Subcutaneous abdominal adipose tissue (tissue), 5 donors: Measurements from ENCODE around the gene SERPINB1.

ENCODE experiments used
- H3K27ac ChIP-seq: one replicate; pipeline ENCODE4 v1.7.0; 2013; ENCODE audit warnings: low read depth, mild to moderate bottlenecking, inconsistent platforms, low read length, moderate library complexity
- H3K27me3 ChIP-seq, 5 donors: one replicate each; pipeline ENCODE4 v1.7.0; 2013; ENCODE audit warnings: low read length in 5 of 5, inconsistent platforms in 1 of 5; ENCODE audit not compliant: control insufficient read depth in 5 of 5, insufficient read depth in 4 of 5
- H3K36me3 ChIP-seq, 5 donors: one replicate each; pipeline ENCODE4 v1.7.0; 2013; ENCODE audit warnings: low read length in 5 of 5; ENCODE audit not compliant: control insufficient read depth in 5 of 5, insufficient read depth in 5 of 5
- H3K4me1 ChIP-seq, 5 donors: one replicate each; pipeline ENCODE4 v1.7.0; 2013; ENCODE audit warnings: low read length in 5 of 5, mild to moderate bottlenecking in 3 of 5, moderate library complexity in 1 of 5; ENCODE audit not compliant: control insufficient read depth in 5 of 5, insufficient read depth in 5 of 5
- H3K4me3 ChIP-seq, 5 donors: one replicate each; pipeline ENCODE4 v1.7.0; 2013; ENCODE audit warnings: low read length in 5 of 5, low read depth in 1 of 5
- H3K9ac ChIP-seq, 5 donors: one replicate each; pipeline ENCODE4 v1.7.0; 2013; ENCODE audit warnings: low read length in 5 of 5, mild to moderate bottlenecking in 4 of 5, moderate library complexity in 3 of 5
- H3K9me3 ChIP-seq, 5 donors: one replicate each; pipeline ENCODE4 v1.7.0; 2013; ENCODE audit warnings: low read length in 5 of 5; ENCODE audit not compliant: control insufficient read depth in 5 of 5
- donor health status: healthy.
- donor health status: healthy.
- donor health status: healthy.
- donor health status: healthy.
- donor health status: healthy.

The SERPINB1 gene

GRCh38 chr6:2876210-2877056 is 34.8 kb upstream of the SERPINB1 start:
- Histone ChIP-seq H3K9me3 (no peaks in the 10 kb centered on the region), H3K27ac (peak overlapping the region; percentile 88), H3K36me3 (no peaks in the 10 kb centered on the region), H3K9ac (peak overlapping the region in 1 of 5 donors; percentile 48), H3K4me1 (peaks cover 7 to 36% (median 30%) of the 10 kb centered on the region in 5 donors), H3K4me3 (peak overlapping the region; percentile 56 to 81 (median 70)), H3K27me3 (no peaks in the 10 kb centered on the region)

GRCh38 chr6:2875359-2876191 is 33.9 kb upstream of the SERPINB1 start:
- Histone ChIP-seq H3K27ac (peak overlapping the region; percentile 69), H3K9ac (peak overlapping the region in 4 of 5 donors; percentile 27 to 79 (median 70)), H3K4me1 (peaks cover 7 to 36% (median 30%) of the 10 kb centered on the region in 5 donors), H3K4me3 (peak overlapping the region; percentile 68 to 81 (median 70)), H3K27me3 (no peaks in the 10 kb centered on the region), H3K9me3 (no peaks in the 10 kb centered on the region), H3K36me3 (no peaks in the 10 kb centered on the region)

- H3K9ac ChIP-seq, result no peak overlapping the region
- H3K4me1 ChIP-seq, result peaks cover 7 to 36% (median 30%) of the 10 kb centered on the region in 5 donors
- H3K27ac ChIP-seq, result no peak overlapping the region
- H3K9me3 ChIP-seq, result no peaks in the 10 kb centered on the region
- no peaks in the 10 kb centered on the region for H3K27me3 ChIP-seq
- H3K4me3 ChIP-seq, result no peak overlapping the region
- no peaks in the 10 kb centered on the region for H3K36me3 ChIP-seq
These were observed 32.0 kb upstream of the SERPINB1 start for GRCh38 chr6:2873643-2874042.

GRCh38 chr6:2872423-2873358 is 31.0 kb upstream of the SERPINB1 start:
- Histone ChIP-seq H3K4me3 (no peak overlapping the region), H3K9me3 (no peaks in the 10 kb centered on the region), H3K4me1 (peaks cover 7 to 33% (median 28%) of the 10 kb centered on the region in 5 donors), H3K36me3 (no peaks in the 10 kb centered on the region), H3K27ac (no peak overlapping the region), H3K9ac (no peak overlapping the region), H3K27me3 (no peaks in the 10 kb centered on the region)

- no peak overlapping the region for H3K4me3 ChIP-seq
- H3K9ac ChIP-seq, result no peak overlapping the region
- no peaks in the 10 kb centered on the region for H3K27me3 ChIP-seq
- no peak overlapping the region for H3K27ac ChIP-seq
- peaks cover 5 to 25% (median 21%) of the 10 kb centered on the region in 5 donors for H3K4me1 ChIP-seq
- H3K36me3 ChIP-seq, result no peaks in the 10 kb centered on the region
- H3K9me3 ChIP-seq, result no peaks in the 10 kb centered on the region
These were observed 30.3 kb upstream of the SERPINB1 start for GRCh38 chr6:2871953-2872352.

- H3K36me3 ChIP-seq, result no peaks in the 10 kb centered on the region
- H3K9ac ChIP-seq, result no peak overlapping the region
- H3K9me3 ChIP-seq, result no peaks in the 10 kb centered on the region
- H3K4me1 ChIP-seq, result peaks cover 2 to 21% (median 17%) of the 10 kb centered on the region in 5 donors
- H3K27me3 ChIP-seq, result no peaks in the 10 kb centered on the region
- no peak overlapping the region for H3K27ac ChIP-seq
- no peak overlapping the region for H3K4me3 ChIP-seq
These were observed 29.4 kb upstream of the SERPINB1 start for GRCh38 chr6:2871102-2871501.

GRCh38 chr6:2870046-2870636 is 28.5 kb upstream of the SERPINB1 start:
- H3K27me3 ChIP-seq, result no peaks in the 10 kb centered on the region
- no peak overlapping the region for H3K4me3 ChIP-seq
- peaks cover 4 to 22% (median 19%) of the 10 kb centered on the region in 5 donors for H3K4me1 ChIP-seq
- H3K27ac ChIP-seq, result no peak overlapping the region
- no peaks in the 10 kb centered on the region for H3K9me3 ChIP-seq
- H3K9ac ChIP-seq, result no peak overlapping the region
- no peaks in the 10 kb centered on the region for H3K36me3 ChIP-seq

- H3K4me3 ChIP-seq, result no peak overlapping the region
- no peak overlapping the region for H3K27ac ChIP-seq
- no peak overlapping the region for H3K9ac ChIP-seq
- H3K36me3 ChIP-seq, result no peaks in the 10 kb centered on the region
- peaks cover 2 to 14% (median 11%) of the 10 kb centered on the region in 5 donors for H3K4me1 ChIP-seq
- no peaks in the 10 kb centered on the region for H3K9me3 ChIP-seq
- H3K27me3 ChIP-seq, result no peaks in the 10 kb centered on the region
These were observed 27.0 kb upstream of the SERPINB1 start for GRCh38 chr6:2868637-2869036.

- Histone ChIP-seq H3K4me3 (peak overlapping the region in 4 of 5 donors; percentile 4 to 25 (median 13)), H3K9ac (no peak overlapping the region), H3K4me1 (peaks cover 2 to 18% (median 12%) of the 10 kb centered on the region in 5 donors), H3K27me3 (no peaks in the 10 kb centered on the region), H3K9me3 (no peaks in the 10 kb centered on the region), H3K36me3 (no peaks in the 10 kb centered on the region), H3K27ac (peak overlapping the region; percentile 35)
These were observed 24.6 kb upstream of the SERPINB1 start for GRCh38 chr6:2866171-2866846.
